ENCODE data around the gene SOWAHD.
"Not testable (repeated sequence)": the region's sequence is repeated elsewhere in the genome, so short reads cannot be mapped to it uniquely, and the experiment has no call there.

The SOWAHD gene

GRCh38 chrX:119759248-119759766 is 919 bp downstream of the SOWAHD start:
- DNase-seq (ENCODE audit: low read depth) = no peak

GRCh38 chrX:119760026-119760877 is 1.9 kb downstream of the SOWAHD start:
- DNase-seq (ENCODE audit: low read depth) = no peak

- DNase-seq (ENCODE audit: low read depth) = no peak
These were observed 4.3 kb downstream of the SOWAHD start for GRCh38 chrX:119762718-119763117.

GRCh38 chrX:119763181-119763580 is 4.8 kb downstream of the SOWAHD start:
- DNase-seq (ENCODE audit: low read depth) = peak; percentile 33

GRCh38 chrX:119763836-119764387 is 5.5 kb downstream of the SOWAHD start:
- DNase-seq (ENCODE audit: low read depth) = no peak

- not testable (repeated sequence) for DNase-seq (ENCODE audit: low read depth)
These were observed 10.0 kb downstream of the SOWAHD start for GRCh38 chrX:119768436-119768835.

GRCh38 chrX:119769388-119769787 is 11.0 kb downstream of the SOWAHD start:
- DNase-seq (ENCODE audit: low read depth) = not testable (repeated sequence)

GRCh38 chrX:119775517-119776238 is 17.3 kb downstream of the SOWAHD start:
- DNase-seq (ENCODE audit: low read depth) = no peak

- no peak for DNase-seq (ENCODE audit: low read depth)
These were observed 20.4 kb downstream of the SOWAHD start for GRCh38 chrX:119778829-119779228.

GRCh38 chrX:119783026-119783425 is 24.6 kb downstream of the SOWAHD start:
- no peak for DNase-seq (ENCODE audit: low read depth)

GRCh38 chrX:119784747-119785446 is 26.5 kb downstream of the SOWAHD start:
- DNase-seq (ENCODE audit: low read depth) = no peak

GRCh38 chrX:119790977-119791436 is 32.6 kb downstream of the SOWAHD start:
- DNase-seq (ENCODE audit: low read depth) = no peak

- DNase-seq (ENCODE audit: low read depth) = peak; percentile 60
These were observed 33.2 kb downstream of the SOWAHD start, which contains the start of gene RPL39 for GRCh38 chrX:119791437-119792231. RPL39 (minus strand) TSS chrX:119791630; CDS start chrX:119791576, 54 bp downstream.

- DNase-seq (ENCODE audit: low read depth) = no peak
These were observed 43.1 kb downstream of the SOWAHD start for GRCh38 chrX:119801253-119802221.

- DNase-seq (ENCODE audit: low read depth) = no peak
These were observed 44.2 kb downstream of the SOWAHD start for GRCh38 chrX:119802546-119802945.

GRCh38 chrX:119808461-119808860 is 50.1 kb downstream of the SOWAHD start:
- not testable (repeated sequence) for DNase-seq (ENCODE audit: low read depth)

- no peak for DNase-seq (ENCODE audit: low read depth)
These were observed 50.8 kb downstream of the SOWAHD start for GRCh38 chrX:119809185-119809666.

Data from HS-5 (cell line).